ENCODE data around the gene CD300LG. TPM values are rescaled to one million over a fixed set of nuclear protein-coding genes. Genes with fewer than 3 reads are reported as not detected.

CD300LG gene
- total and polyA plus RNA-seq, 7 donors, result 5.4 to 21.7 (median 10.9) TPM

- TF ChIP-seq, protein P1, sequence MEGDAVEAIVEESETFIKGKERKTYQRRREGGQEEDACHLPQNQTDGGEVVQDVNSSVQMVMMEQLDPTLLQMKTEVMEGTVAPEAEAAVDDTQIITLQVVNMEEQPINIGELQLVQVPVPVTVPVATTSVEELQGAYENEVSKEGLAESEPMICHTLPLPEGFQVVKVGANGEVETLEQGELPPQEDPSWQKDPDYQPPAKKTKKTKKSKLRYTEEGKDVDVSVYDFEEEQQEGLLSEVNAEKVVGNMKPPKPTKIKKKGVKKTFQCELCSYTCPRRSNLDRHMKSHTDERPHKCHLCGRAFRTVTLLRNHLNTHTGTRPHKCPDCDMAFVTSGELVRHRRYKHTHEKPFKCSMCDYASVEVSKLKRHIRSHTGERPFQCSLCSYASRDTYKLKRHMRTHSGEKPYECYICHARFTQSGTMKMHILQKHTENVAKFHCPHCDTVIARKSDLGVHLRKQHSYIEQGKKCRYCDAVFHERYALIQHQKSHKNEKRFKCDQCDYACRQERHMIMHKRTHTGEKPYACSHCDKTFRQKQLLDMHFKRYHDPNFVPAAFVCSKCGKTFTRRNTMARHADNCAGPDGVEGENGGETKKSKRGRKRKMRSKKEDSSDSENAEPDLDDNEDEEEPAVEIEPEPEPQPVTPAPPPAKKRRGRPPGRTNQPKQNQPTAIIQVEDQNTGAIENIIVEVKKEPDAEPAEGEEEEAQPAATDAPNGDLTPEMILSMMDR (IDR thresholded peaks at IDR 0.05), result no peak
- intact Hi-C loops (cut with DNase I), result no loop called here
- H3K27me3 ChIP-seq (ENCODE audit: insufficient read depth in 3 of 3, low read length in 2 of 3), result no peaks in the 10 kb centered on the region
- ATAC-seq, result no peak
- H3K4me1 ChIP-seq, result no peaks in the 10 kb centered on the region
- no peak overlapping the region for H3K4me3 ChIP-seq
- H3K9me3 ChIP-seq, result no peaks in the 10 kb centered on the region
- WGBS, 3 donors, result 94 to 97% (median 96%) methylated on average over 7 of the region's 7 CpGs
- peaks cover 0 to 35% of the 10 kb centered on the region in 2 donors for H3K36me3 ChIP-seq (ENCODE audit: insufficient read depth in 1 of 2, low read depth in 1 of 2)
- H3K27ac ChIP-seq, result no peak overlapping the region
- no peak for DNase-seq
Observed at GRCh38 chr17:43826206-43826605, 20.8 kb upstream of the CD300LG start.

- Histone ChIP-seq H3K9me3 (no peaks in the 10 kb centered on the region), H3K27me3 (ENCODE audit: insufficient read depth in 3 of 3, low read length in 2 of 3) (no peaks in the 10 kb centered on the region), H3K4me3 (no peak overlapping the region), H3K4me1 (no peaks in the 10 kb centered on the region), H3K27ac (no peak overlapping the region), H3K36me3 (ENCODE audit: insufficient read depth in 1 of 2, low read depth in 1 of 2) (peaks cover 0 to 36% of the 10 kb centered on the region in 2 donors)
- intact Hi-C loops (cut with DNase I), result no loop called here
- no peak for DNase-seq
- TF ChIP-seq, protein P1 (IDR thresholded peaks at IDR 0.05), result no peak
- 95 to 99% (median 95%) methylated on average over 9 of the region's 9 CpGs for WGBS, 3 donors
- no peak for ATAC-seq
Observed at GRCh38 chr17:43827596-43827995, 19.4 kb upstream of the CD300LG start.

- 91 to 95% (median 93%) methylated on average over 11 to 14 of the region's 14 CpGs for WGBS, 3 donors
- Histone ChIP-seq H3K27ac (no peak overlapping the region), H3K9me3 (no peaks in the 10 kb centered on the region), H3K4me3 (no peak overlapping the region), H3K4me1 (peaks cover 4% of the 10 kb centered on the region), H3K36me3 (ENCODE audit: insufficient read depth in 1 of 2, low read depth in 1 of 2) (peaks cover 0 to 36% of the 10 kb centered on the region in 2 donors), H3K27me3 (ENCODE audit: insufficient read depth in 3 of 3, low read length in 2 of 3) (peaks cover 0 to 2% (median 0%) of the 10 kb centered on the region in 3 donors)
- ATAC-seq (no peak), DNase-seq (no peak)
- intact Hi-C loops (cut with DNase I), result loop anchor here in 1 of 2 donors (5.0 kb wide), 1 partner anchor 47 kb away; the partner anchor contains the start of gene CFAP97D1
- TF ChIP-seq, protein P1 (IDR thresholded peaks at IDR 0.05), result no peak
Observed at GRCh38 chr17:43829738-43830137, 17.2 kb upstream of the CD300LG start.

DNA sequence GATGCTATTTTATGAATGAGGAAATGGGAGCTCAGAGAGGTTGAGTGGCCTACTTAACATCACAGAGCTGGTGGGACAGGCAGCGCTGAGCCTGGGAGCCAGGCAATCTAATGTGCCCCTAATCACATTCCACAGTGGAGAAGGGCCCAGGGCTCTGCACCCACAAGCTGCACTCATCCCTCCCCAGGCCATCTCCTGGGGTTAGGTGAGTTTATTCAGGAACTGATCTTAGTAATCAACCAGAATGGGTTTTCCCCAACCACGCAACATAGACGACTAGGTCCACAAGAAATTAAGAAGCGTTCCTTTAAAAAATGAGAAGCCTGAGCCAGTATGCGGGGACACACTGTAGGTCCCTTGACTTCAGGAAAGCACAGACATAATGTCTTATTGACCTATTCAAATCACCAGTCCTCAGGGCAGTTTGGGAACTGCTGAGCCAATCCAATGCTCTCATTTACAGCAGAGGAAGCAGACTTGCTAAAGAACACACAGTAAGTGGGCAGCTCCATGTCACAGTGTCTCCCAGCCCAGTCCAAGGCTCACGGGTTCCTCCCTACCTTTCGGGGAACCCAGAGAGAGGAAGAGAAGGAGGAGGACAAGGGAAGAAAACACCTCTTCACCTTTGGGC is 16.4 kb upstream of the CD300LG start:
- TF ChIP-seq, protein P1 (IDR thresholded peaks at IDR 0.05), result no peak
- Histone ChIP-seq H3K27me3 (ENCODE audit: insufficient read depth in 3 of 3, low read length in 2 of 3) (peaks cover 0 to 2% (median 0%) of the 10 kb centered on the region in 3 donors), H3K4me3 (no peak overlapping the region), H3K36me3 (ENCODE audit: insufficient read depth in 1 of 2, low read depth in 1 of 2) (peaks cover 0 to 31% of the 10 kb centered on the region in 2 donors), H3K9me3 (no peaks in the 10 kb centered on the region), H3K27ac (no peak overlapping the region), H3K4me1 (peaks cover 4% of the 10 kb centered on the region)
- no peak for DNase-seq
- 93 to 98% (median 95%) methylated on average over 7 of the region's 7 CpGs for WGBS, 3 donors
- intact Hi-C loops (cut with DNase I), result loop anchor here in 1 of 2 donors (5.0 kb wide), 1 partner anchor 48 kb away; the partner anchor contains the start of gene CFAP97D1
- no peak for ATAC-seq

All from psoas muscle (tissue), 8 donors.